Colonic mucosa (tissue), 4 donors: ENCODE data around the gene PCA3. TPM values are rescaled to one million over a fixed set of nuclear protein-coding genes. Genes with fewer than 3 reads are reported as not detected.

Experiments
- DNase-seq: peaks from one replicate; pipeline ENCODE4 v3.0.0-alpha.2; 2020
- H3K27ac ChIP-seq: fragments of 200-600 bp; one replicate; pipeline ENCODE4 v1.8.0; 2021
- H3K27me3 ChIP-seq: fragments of 200-600 bp; one replicate; pipeline ENCODE4 v1.8.0; 2021
- H3K36me3 ChIP-seq: fragments of 200-600 bp; one replicate; pipeline ENCODE4 v1.8.0; 2021
- H3K4me1 ChIP-seq: fragments of 200-600 bp; one replicate; pipeline ENCODE4 v1.8.0; 2021; ENCODE audit warnings: mild to moderate bottlenecking
- H3K4me3 ChIP-seq: fragments of 200-600 bp; one replicate; pipeline ENCODE4 v1.8.0; 2021
- H3K9ac ChIP-seq, 2 donors: one replicate each; pipeline ENCODE4 v1.7.0; 2013; ENCODE audit warnings: control low read depth in 2 of 2, low read depth in 2 of 2, low read length in 2 of 2
- H3K9me3 ChIP-seq: fragments of 200-600 bp; one replicate; pipeline ENCODE4 v1.8.0; 2021
- intact Hi-C: fragments of 100-400 bp; cut with DNase I; formaldehyde crosslinking; loops from one replicate; pipeline ENCODE4 v1.14.1; 2022
- total RNA-seq, 2 donors: library from RNA; stranded (reverse); fragmentation: NEBNext Ultra II Directional in 1 of 2; extraction: Animal tissue kit (Norgen Biotek cat#: 25700) in 1 of 2; gene quantifications; one replicate each; pipeline ENCODE4 v1.2.1, GENCODE V29; 2021
- TF ChIP-seq, protein P1 (sequence below): fragments of 200-600 bp; IDR thresholded peaks from one replicate; pipeline ENCODE4 v1.8.0; 2022; ENCODE audit warnings: antibody characterized with exemption, mild to moderate bottlenecking
- donor health status: healthy.
- donor health status: DM: no; HTN: no; CAD: no.
- donor health status: DM: no; HTN: no; CAD: no.

PCA3 gene
- total RNA-seq, 2 donors from 2014 or later = not detected

GRCh38 chr9:76803083-76803482 lies 38.8 kb downstream of the PCA3 start:
- Histone ChIP-seq H3K36me3 (no peaks in the 10 kb centered on the region), H3K4me3 (no peak overlapping the region), H3K9ac (no peak overlapping the region), H3K27me3 (no peaks in the 10 kb centered on the region), H3K9me3 (no peaks in the 10 kb centered on the region), H3K27ac (no peak overlapping the region), H3K4me1 (no peaks in the 10 kb centered on the region)
- DNase-seq = no peak
- intact Hi-C loops = no loop called here
- TF ChIP-seq, protein P1, sequence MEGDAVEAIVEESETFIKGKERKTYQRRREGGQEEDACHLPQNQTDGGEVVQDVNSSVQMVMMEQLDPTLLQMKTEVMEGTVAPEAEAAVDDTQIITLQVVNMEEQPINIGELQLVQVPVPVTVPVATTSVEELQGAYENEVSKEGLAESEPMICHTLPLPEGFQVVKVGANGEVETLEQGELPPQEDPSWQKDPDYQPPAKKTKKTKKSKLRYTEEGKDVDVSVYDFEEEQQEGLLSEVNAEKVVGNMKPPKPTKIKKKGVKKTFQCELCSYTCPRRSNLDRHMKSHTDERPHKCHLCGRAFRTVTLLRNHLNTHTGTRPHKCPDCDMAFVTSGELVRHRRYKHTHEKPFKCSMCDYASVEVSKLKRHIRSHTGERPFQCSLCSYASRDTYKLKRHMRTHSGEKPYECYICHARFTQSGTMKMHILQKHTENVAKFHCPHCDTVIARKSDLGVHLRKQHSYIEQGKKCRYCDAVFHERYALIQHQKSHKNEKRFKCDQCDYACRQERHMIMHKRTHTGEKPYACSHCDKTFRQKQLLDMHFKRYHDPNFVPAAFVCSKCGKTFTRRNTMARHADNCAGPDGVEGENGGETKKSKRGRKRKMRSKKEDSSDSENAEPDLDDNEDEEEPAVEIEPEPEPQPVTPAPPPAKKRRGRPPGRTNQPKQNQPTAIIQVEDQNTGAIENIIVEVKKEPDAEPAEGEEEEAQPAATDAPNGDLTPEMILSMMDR = no peak

DNA sequence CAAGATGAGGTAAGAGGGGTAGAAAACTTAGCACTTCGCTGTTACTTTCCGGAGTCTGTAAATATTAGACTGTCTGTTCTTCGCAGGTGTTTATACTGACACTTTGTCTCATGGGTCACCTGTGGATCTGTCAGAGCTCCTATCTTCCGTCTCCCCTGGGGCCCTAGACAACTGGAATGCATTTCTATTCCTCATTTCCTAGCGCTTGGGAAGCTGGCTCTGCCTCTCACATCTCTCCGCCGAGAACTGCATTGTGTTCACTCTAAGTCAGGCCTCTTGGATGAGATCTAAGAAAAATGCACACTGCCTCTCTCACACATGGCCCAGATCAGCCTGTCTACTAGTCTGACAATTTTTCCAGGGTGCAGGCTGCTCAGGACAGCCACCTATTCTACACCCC lies 39.5 kb downstream of the PCA3 start:
- Histone ChIP-seq H3K36me3 (no peaks in the 10 kb centered on the region), H3K27ac (no peak overlapping the region), H3K4me1 (no peaks in the 10 kb centered on the region), H3K9ac (no peak overlapping the region), H3K4me3 (no peak overlapping the region), H3K9me3 (no peaks in the 10 kb centered on the region), H3K27me3 (no peaks in the 10 kb centered on the region)
- intact Hi-C loops = no loop called here
- DNase-seq = no peak
- TF ChIP-seq, protein P1 = no peak

DNA sequence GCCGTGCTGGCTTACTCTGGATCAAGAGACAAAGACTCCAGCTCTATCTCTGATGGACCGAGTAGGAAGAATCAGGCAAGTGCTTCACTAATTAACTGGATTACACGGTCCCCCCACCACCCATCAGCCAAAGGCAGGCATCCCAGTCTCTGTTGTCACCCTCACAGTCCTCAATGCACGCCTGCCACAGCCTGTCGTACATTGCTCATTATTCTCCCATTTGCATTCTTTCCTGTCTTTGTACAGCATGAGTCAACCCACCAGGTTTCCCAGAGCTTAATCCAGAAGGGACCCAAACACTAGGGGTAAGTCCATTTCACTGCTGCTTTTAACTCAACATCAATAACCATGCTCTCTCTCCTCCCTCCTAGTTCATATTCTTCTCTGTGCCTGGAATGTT lies 44.4 kb downstream of the PCA3 start:
- no peaks in the 10 kb centered on the region for H3K27me3 ChIP-seq
- DNase-seq = no peak
- H3K4me1 ChIP-seq = no peaks in the 10 kb centered on the region
- H3K9ac ChIP-seq = no peak overlapping the region
- H3K4me3 ChIP-seq = no peak overlapping the region
- H3K27ac ChIP-seq = no peak overlapping the region
- no peaks in the 10 kb centered on the region for H3K9me3 ChIP-seq
- intact Hi-C loops = loop anchor here (5.0 kb wide), 1 partner anchor 179 kb away; no protein-coding TSS in a partner anchor
- TF ChIP-seq, protein P1 = no peak
- H3K36me3 ChIP-seq = no peaks in the 10 kb centered on the region

DNA sequence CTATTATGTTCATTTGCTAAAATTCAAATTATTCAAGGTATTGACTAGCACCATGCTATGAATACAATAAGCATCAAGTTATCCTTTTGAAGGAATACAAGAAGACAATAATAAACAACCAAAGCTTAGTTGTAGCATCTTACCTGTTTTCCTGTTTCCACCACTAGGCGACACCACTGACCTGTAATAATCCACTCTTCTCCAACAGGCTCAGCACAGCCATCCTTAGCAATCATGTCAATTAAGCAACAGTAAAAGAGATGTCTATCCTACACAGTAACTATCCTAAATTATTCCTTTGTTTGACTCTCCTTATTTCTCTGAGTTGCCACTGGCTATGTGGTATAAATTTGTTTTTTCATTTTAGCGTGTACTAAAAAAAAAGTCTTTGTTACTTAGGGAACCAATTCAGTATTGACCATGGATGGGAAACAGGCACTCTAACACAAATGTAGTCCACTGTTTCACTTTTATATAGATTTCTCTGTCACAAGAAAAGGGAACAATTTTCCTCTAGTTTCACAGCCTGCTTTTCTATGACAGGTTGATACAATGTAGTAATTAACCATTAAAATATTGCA lies 46.2 kb downstream of the PCA3 start:
- TF ChIP-seq, protein P1 = peak; percentile 50
- DNase-seq = peak; percentile 61
- Histone ChIP-seq H3K9me3 (no peaks in the 10 kb centered on the region), H3K4me1 (no peaks in the 10 kb centered on the region), H3K4me3 (no peak overlapping the region), H3K9ac (no peak overlapping the region), H3K27ac (no peak overlapping the region), H3K27me3 (no peaks in the 10 kb centered on the region), H3K36me3 (no peaks in the 10 kb centered on the region)
- intact Hi-C loops = loop anchor here (5.0 kb wide), 1 partner anchor 187 kb away; no protein-coding TSS in a partner anchor

GRCh38 chr9:76812591-76812990 lies 48.4 kb downstream of the PCA3 start:
- Histone ChIP-seq H3K4me1 (no peaks in the 10 kb centered on the region), H3K27ac (no peak overlapping the region), H3K27me3 (no peaks in the 10 kb centered on the region), H3K9me3 (no peaks in the 10 kb centered on the region), H3K36me3 (no peaks in the 10 kb centered on the region), H3K4me3 (no peak overlapping the region), H3K9ac (no peak overlapping the region)
- TF ChIP-seq, protein P1 = no peak
- intact Hi-C loops = loop anchor here (5.0 kb wide), 1 partner anchor 185 kb away; no protein-coding TSS in a partner anchor
- no peak for DNase-seq
